Heart left ventricle (tissue), 16 donors: ENCODE results near the gene TMEM243. TPM values are rescaled to one million over a fixed set of nuclear protein-coding genes. Genes with fewer than 3 reads are reported as not detected.
"Not testable (repeated sequence)": the region's sequence is repeated elsewhere in the genome, so short reads cannot be mapped to it uniquely, and the experiment has no call there.

Source experiments
- ATAC-seq, 4 donors: fragments of 200-7000 bp; cut with Tn5 transposase; one replicate each; pipeline ENCODE4 v1.9.1; 2020 to 2022; ENCODE audit warnings: moderate library complexity in 4 of 4, mild to moderate bottlenecking in 3 of 4, moderate number of reproducible peaks in 1 of 4
- DNase-seq, 5 donors: peaks; one replicate each; pipeline ENCODE4 v3.0.0-alpha.2; 2020
- H3K27ac ChIP-seq, 12 donors: fragments of 200-600 bp; sonication (generic) in 4 of 12; one replicate each; pipeline versions ENCODE4 v1.5.0 to v1.8.0; 2016 to 2022; ENCODE audit warnings: mild to moderate bottlenecking in 2 of 12
- H3K27me3 ChIP-seq, 9 donors: fragments of 200-600 bp; sonication (generic) in 2 of 9; one replicate each; pipeline versions ENCODE4 v1.5.1 to v1.8.0; 2016 to 2022; ENCODE audit warnings: mild to moderate bottlenecking in 3 of 9
- H3K36me3 ChIP-seq, 9 donors: fragments of 200-600 bp; sonication (generic) in 2 of 9; one replicate each; pipeline versions ENCODE4 v1.5.0 to v1.8.0; 2018 to 2022; ENCODE audit warnings: mild to moderate bottlenecking in 2 of 9
- H3K4me1 ChIP-seq, 12 donors: fragments of 200-600 bp; sonication (generic) in 4 of 12; one replicate each; pipeline versions ENCODE4 v1.5.0 to v1.8.0; 2016 to 2022; ENCODE audit warnings: mild to moderate bottlenecking in 3 of 12
- H3K4me3 ChIP-seq, 12 donors: fragments of 200-600 bp; sonication (generic) in 4 of 12; one replicate each; pipeline versions ENCODE4 v1.5.0 to v1.8.0; 2017 to 2022; ENCODE audit warnings: mild to moderate bottlenecking in 9 of 12, moderate library complexity in 4 of 12
- H3K9me3 ChIP-seq, 12 donors: fragments of 200-600 bp; sonication (generic) in 4 of 12; one replicate each; pipeline versions ENCODE4 v1.5.0 to v1.8.0; 2016 to 2022; ENCODE audit warnings: mild to moderate bottlenecking in 1 of 12
- POLR2A ChIP-seq, 2 donors: fragments of 450-650 bp; IDR thresholded peaks; one replicate each; pipeline ENCODE4 v1.6.1; 2017; ENCODE audit warnings: antibody characterized with exemption in 2 of 2, mild to moderate bottlenecking in 2 of 2, moderate library complexity in 2 of 2
- WGBS, 4 donors: extraction: QIAGEN DNeasy Blood & Tissue Kit in 2 of 4; methylation state at CpG; one replicate each; pipeline versions ENCODE4 v1.1.5 to v1.1.7; 2013 to 2018; 5-methylcytosine and 5-hydroxymethylcytosine counted together
- intact Hi-C, 10 donors: fragments of 100-400 bp; cut with DNase I; formaldehyde crosslinking; loops; one replicate each; pipeline versions ENCODE4 v1.11.1 to v1.14.2; 2022
- polyA plus RNA-seq, 2 donors: library from polyadenylated mRNA; stranded (reverse); fragments of 200-250 nt; gene quantifications; one replicate each; pipeline ENCODE4 v1.2.3, GENCODE V29; 2013
- total RNA-seq, 9 donors: library from RNA; depleted of rRNA in 2 of 9; stranded (reverse); fragments of >200 nt in 2 of 9; fragmentation: NEBNext Ultra II Directional in 3 of 9; extraction: Animal tissue kit (Norgen Biotek cat#: 25700) in 3 of 9; gene quantifications; one replicate each; pipeline versions ENCODE4 v1.1.0 to v1.2.4, GENCODE V29; 2016 to 2023
- TF ChIP-seq, protein P1 (sequence below), 12 donors: fragments of 200-600 bp; sonication (generic) in 4 of 12; IDR thresholded peaks; one replicate each; pipeline versions ENCODE4 v1.5.0 to v1.8.0; 2018 to 2022; ENCODE audit warnings: antibody characterized with exemption in 12 of 12, mild to moderate bottlenecking in 5 of 12
- donor health status: ischemic (EF 13 %, LVEDD 7.1; RV severe dilation, severe dysfunction).
- donor health status: healthy with polysubstance abuse.
- donor health status: DM: no; HTN: yes; CAD: no.
- donor health status: DM: no; HTN: no; CAD: no.
- donor health status: ischemic (EF 25% LVEDD 6.9; RV normal size, moderate dysfunction).
- donor health status: ischemic (EF 25% LVEDD 5.7; RV mildly dilated, moderate dysfunction).
- donor health status: healthy.
- donor health status: DM: yes; HTN: yes; CAD: no.
- donor health status: ischemic (EF 35%, LVEDD 5.7; RV mildly dilated, moderate dysfunction).
- donor health status: nonischemic (EF 11% LVEDD 7.7; RV severe dilation, severe dysfunction).
- donor health status: DM: yes; HTN: yes; CAD: no.
- donor health status: PGD.
- donor health status: ischemic (EF 29% LVEDD 5.4; RV normal size, mild dysfunction).
- donor health status: nonischemic (EF 23%, LVEDD 6.1; RV moderate dilation, normal function).

Gene TMEM243
- total and polyA plus RNA-seq, 11 donors: 1.8 to 13.1 (median 7.0) TPM

DNA sequence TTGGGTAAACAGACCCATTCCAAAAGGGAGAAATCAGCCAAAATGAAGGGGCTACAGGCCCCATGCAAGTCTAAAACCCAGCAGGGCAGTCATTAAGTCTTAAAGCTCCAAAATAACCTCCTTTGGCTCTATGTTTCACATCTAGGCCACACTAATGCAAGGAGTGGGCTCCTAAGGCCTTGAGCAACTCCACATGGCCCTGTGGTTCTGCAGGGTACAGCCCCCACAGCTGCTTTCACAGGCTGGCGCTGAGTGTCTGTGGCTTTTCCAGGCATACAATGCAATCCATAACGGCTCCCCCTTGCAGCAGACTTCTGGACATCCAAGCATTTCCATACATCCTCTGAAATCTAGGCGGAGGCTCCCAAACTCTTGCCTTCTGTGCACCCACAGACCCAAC, 9.0 kb downstream of the TMEM243 start:
- H3K36me3 ChIP-seq: peaks cover 0 to 5% (median 0%) of the 10 kb centered on the region in 9 donors
- intact Hi-C loops: loop anchor here in 1 of 10 donors (10.0 kb wide), 1 partner anchor 156 kb away; the partner anchor contains the start of gene ELAPOR2
- H3K9me3 ChIP-seq: peaks cover 0 to 15% (median 7%) of the 10 kb centered on the region in 12 donors
- DNase-seq: no peak
- ATAC-seq: no peak
- no peak for TF ChIP-seq POLR2A (IDR thresholded peaks at IDR 0.05)
- TF ChIP-seq, protein P1, sequence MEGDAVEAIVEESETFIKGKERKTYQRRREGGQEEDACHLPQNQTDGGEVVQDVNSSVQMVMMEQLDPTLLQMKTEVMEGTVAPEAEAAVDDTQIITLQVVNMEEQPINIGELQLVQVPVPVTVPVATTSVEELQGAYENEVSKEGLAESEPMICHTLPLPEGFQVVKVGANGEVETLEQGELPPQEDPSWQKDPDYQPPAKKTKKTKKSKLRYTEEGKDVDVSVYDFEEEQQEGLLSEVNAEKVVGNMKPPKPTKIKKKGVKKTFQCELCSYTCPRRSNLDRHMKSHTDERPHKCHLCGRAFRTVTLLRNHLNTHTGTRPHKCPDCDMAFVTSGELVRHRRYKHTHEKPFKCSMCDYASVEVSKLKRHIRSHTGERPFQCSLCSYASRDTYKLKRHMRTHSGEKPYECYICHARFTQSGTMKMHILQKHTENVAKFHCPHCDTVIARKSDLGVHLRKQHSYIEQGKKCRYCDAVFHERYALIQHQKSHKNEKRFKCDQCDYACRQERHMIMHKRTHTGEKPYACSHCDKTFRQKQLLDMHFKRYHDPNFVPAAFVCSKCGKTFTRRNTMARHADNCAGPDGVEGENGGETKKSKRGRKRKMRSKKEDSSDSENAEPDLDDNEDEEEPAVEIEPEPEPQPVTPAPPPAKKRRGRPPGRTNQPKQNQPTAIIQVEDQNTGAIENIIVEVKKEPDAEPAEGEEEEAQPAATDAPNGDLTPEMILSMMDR (IDR thresholded peaks at IDR 0.05): no peak
- WGBS, 4 donors: 83 to 93% (median 92%) methylated on average over 1 to 3 of the region's 3 CpGs
- peaks cover 0 to 39% (median 14%) of the 10 kb centered on the region in 12 donors for H3K4me1 ChIP-seq
- no peaks in the 10 kb centered on the region for H3K27me3 ChIP-seq
- no peak overlapping the region for H3K27ac ChIP-seq
- no peak overlapping the region for H3K4me3 ChIP-seq

DNA sequence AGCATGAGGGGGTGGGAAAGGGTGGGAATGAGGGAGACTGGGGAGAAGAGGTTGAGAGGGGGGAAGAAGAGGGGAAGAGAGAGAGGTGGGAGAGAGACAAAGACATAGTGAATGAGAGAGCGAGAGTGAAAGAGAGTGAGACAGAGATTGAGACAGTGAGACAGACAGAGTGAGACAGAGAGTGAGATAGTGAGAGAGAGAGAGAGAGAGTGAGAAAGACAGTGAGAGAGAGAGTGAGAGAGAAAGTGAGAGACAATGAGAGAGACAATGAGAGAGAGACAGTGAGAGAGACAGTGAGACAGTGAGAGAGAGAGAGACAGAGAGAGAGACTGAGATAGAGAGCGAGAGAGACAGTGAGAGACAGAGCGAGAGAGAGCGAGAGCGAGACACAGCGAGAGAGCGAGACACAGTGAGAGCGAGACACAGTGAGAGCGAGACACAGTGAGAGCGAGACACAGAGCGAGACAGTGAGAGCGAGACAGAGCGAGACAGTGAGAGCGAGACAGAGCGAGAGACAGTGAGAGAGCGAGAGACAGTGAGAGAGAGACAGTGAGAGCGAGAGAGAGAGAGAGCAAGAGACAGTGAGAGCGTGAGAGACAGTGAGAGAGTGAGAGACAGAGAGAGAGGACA, 10.1 kb downstream of the TMEM243 start:
- intact Hi-C loops: no loop called here
- TF ChIP-seq, protein P1 (IDR thresholded peaks at IDR 0.05): no peak
- no peak for TF ChIP-seq POLR2A (IDR thresholded peaks at IDR 0.05)
- Histone ChIP-seq H3K4me1 (peaks cover 0 to 31% (median 14%) of the 10 kb centered on the region in 12 donors), H3K27me3 (no peaks in the 10 kb centered on the region), H3K36me3 (peaks cover 0 to 5% (median 0%) of the 10 kb centered on the region in 9 donors), H3K4me3 (no peak overlapping the region), H3K27ac (no peak overlapping the region), H3K9me3 (peaks cover 0 to 26% (median 18%) of the 10 kb centered on the region in 12 donors)
- 90 to 97% (median 94%) methylated on average over 17 to 18 of the region's 18 CpGs for WGBS, 4 donors
- no peak for DNase-seq
- no peak for ATAC-seq

DNA sequence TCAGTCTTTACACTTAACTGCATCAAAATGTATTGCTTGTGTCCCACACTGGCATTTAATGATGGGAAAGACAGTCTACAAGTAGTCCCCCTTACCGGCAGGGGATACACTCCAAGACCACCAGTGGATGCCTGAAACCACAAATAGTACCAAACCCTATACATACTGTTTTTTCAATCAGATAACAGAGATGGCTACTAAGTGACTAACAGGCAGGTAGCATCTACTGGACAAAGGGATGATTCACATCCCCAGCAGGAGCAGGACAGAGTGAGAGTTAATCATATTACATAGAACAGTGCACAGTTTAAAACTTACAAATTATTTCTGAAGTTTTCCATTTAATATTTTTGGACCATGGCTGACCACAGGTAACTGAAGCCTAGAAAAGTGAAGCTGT, 13.2 kb downstream of the TMEM243 start:
- WGBS, 4 donors: 95 to 99% (median 95%) methylated on average over 1 of the region's 1 CpG
- TF ChIP-seq, protein P1 (IDR thresholded peaks at IDR 0.05): no peak
- TF ChIP-seq POLR2A (IDR thresholded peaks at IDR 0.05): no peak

DNA sequence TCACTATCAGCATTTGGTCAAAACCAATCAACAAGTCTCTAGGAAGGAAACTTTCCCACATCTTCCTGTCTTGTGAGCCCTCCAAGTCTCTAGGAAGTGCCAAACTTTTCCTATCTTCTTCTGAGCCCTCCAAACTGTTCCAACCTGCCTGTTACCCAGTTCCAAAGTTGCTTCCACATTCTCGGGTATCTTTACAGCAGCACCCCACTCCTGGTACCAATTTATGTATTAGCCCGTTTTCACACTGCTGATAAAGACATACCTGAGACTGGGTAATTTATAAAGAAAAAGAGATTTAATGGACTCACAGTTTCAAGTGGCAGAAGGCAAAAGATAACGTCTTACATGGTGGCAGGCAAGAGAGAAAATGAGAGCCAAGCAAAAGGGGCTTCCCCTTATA, 13.8 kb downstream of the TMEM243 start:
- H3K27ac ChIP-seq, H3K27me3 ChIP-seq, intact Hi-C loops, H3K4me3 ChIP-seq, DNase-seq, ATAC-seq, H3K36me3 ChIP-seq: not testable (repeated sequence)
- H3K4me1 ChIP-seq: peaks cover 0 to 21% (median 10%) of the 10 kb centered on the region in 12 donors
- H3K9me3 ChIP-seq: peaks cover 0 to 31% (median 18%) of the 10 kb centered on the region in 12 donors
- WGBS, 4 donors: 89 to 99% (median 95%) methylated on average over 3 of the region's 3 CpGs

More for the DNA sequence above, 13.2 kb downstream of the TMEM243 start:
- Histone ChIP-seq H3K9me3 (peaks cover 0 to 31% (median 18%) of the 10 kb centered on the region in 12 donors), H3K4me3 (no peak overlapping the region), H3K27ac (no peak overlapping the region), H3K27me3 (no peaks in the 10 kb centered on the region), H3K36me3 (peaks cover 0 to 5% (median 0%) of the 10 kb centered on the region in 9 donors), H3K4me1 (peaks cover 0 to 16% (median 9%) of the 10 kb centered on the region in 12 donors)
- ATAC-seq (no peak), DNase-seq (no peak)
- intact Hi-C loops: no loop called here
